HG03565 (cell line): ENCODE results near the gene UCP3.

ENCODE experiments used
- ATAC-seq: cut with Tn5 transposase; IDR thresholded peaks from one replicate; pipeline ENCODE4 v1.9.1; 2021; ENCODE audit warnings: mild to moderate bottlenecking, moderate library complexity; ENCODE audit not compliant: unreplicated experiment

Gene UCP3

GRCh38 chr11:73958521-73959141 is 50.3 kb downstream of the UCP3 start:
- ATAC-seq = no peak

- no peak for ATAC-seq
Observed at GRCh38 chr11:73957654-73958361, 51.1 kb downstream of the UCP3 start.

- no peak for ATAC-seq
Observed at GRCh38 chr11:73956876-73957653, 51.8 kb downstream of the UCP3 start.

- ATAC-seq = no peak
Observed at GRCh38 chr11:73951797-73952196, 57.1 kb downstream of the UCP3 start.

GRCh38 chr11:73950869-73951710 is 57.8 kb downstream of the UCP3 start, which contains the start of gene DNAJB13:
DNAJB13 (plus strand) TSS chr11:73951026; CDS start chr11:73951070, 44 bp downstream.
- peak; percentile 68 for ATAC-seq
